CD4-positive, alpha-beta T cell treated with Interleukin-4 for 4 hours (primary cell): ENCODE results near the gene RGL4.

ENCODE experiments used
- DNase-seq: peaks from one replicate; pipeline ENCODE4 v3.0.0-alpha.2; 2020

The RGL4 gene

GRCh38 chr22:23744001-23744400 lies 53.2 kb downstream of the RGL4 start:
- no peak for DNase-seq

GRCh38 chr22:23744485-23744884 lies 53.7 kb downstream of the RGL4 start:
- no peak for DNase-seq

GRCh38 chr22:23745791-23746190 lies 55.0 kb downstream of the RGL4 start:
- no peak for DNase-seq
